GM12874 (cell line): ENCODE results near the gene TRIP11.

ENCODE experiments used
- TF ChIP-seq, protein P1 (sequence below): IDR thresholded peaks from 2 replicates; pipeline ENCODE4 v1.5.1; 2011; ENCODE audit warnings: low read depth, mild to moderate bottlenecking, control low read depth, low read length, moderate library complexity; ENCODE audit not compliant: insufficient read depth

TRIP11 gene

DNA sequence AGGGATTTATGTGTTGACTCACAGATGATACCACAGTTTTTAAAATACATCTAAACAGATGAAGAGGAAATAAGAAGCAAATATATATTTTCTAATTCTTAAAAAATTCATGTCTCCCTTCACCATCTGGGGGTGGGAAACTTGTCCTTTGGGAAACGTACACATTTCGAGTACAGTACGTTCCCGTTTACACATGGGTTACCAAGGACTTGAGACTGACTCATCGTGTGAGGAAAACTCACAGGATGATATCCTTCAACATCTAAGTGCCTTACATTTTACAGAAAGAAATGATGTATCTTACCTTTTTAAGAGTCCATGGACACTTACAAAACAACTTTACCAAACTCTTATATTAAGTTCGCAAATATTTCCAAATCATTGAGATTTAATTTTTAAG lies 76.4 kb downstream of the TRIP11 start:
- TF ChIP-seq, protein P1, sequence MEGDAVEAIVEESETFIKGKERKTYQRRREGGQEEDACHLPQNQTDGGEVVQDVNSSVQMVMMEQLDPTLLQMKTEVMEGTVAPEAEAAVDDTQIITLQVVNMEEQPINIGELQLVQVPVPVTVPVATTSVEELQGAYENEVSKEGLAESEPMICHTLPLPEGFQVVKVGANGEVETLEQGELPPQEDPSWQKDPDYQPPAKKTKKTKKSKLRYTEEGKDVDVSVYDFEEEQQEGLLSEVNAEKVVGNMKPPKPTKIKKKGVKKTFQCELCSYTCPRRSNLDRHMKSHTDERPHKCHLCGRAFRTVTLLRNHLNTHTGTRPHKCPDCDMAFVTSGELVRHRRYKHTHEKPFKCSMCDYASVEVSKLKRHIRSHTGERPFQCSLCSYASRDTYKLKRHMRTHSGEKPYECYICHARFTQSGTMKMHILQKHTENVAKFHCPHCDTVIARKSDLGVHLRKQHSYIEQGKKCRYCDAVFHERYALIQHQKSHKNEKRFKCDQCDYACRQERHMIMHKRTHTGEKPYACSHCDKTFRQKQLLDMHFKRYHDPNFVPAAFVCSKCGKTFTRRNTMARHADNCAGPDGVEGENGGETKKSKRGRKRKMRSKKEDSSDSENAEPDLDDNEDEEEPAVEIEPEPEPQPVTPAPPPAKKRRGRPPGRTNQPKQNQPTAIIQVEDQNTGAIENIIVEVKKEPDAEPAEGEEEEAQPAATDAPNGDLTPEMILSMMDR, result no peak

DNA sequence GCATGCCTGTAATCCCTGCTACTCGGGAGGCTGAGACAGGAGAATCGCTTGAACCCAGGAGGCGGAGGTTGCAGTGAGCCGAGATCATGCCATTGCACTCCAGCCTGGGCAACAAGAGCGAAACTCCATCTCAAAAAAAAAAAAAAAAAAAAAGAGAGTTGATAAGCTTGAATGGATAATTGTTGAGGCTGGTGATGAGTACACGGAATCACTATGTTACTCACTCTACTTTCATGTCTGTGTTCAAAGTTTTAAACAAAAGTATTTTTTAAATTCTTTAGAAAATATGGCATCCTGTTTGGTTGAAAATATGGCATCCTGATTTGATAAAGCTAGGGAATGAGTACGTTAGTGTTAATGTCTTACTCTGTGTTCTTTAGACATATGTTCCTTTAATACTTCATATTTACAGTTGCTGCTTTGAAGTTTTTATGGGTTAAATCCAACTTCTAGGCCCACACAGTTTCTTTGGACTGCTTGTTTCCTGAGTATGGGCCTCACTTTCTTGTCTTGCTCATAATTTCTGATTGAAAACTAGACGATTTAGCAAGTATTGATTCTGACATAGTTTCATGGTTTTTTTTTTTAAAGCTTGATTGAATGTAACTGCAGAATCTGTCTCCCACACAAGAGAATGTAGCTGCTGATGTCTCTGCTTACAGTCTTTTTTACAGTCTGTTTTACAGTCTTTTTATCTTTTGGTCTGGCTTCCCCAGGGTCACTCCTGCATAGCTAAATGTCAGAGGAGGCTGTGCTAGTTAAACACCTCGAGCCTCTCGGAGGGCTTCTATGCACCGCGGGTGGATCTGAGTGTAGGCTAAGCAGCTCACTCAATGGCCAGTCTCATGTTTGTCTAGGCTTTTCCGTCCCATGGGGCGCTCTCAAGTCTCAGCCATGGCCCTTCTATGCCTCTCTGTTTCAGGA lies 78.3 kb downstream of the TRIP11 start:
- TF ChIP-seq, protein P1, result no peak

DNA sequence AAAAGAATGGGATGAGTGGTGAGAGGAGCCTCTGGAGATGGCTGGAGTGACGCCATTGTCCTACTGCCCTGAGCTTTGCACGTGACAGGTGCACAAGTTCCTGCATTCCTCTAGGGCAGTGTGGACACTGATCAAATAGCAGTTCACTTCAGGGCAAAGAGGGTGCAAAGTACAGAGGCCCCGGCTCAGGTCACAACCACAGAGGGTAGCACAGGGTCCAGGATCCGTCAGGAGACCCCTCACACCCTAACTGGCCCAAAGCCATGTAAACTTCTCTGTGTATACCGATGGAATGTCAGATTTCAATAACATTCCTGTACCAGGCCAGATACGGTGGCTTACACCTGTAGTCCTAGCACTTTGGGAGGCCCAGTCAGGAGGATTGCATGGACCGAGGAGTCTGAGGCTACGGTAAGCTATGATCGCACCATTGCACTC lies 82.0 kb downstream of the TRIP11 start:
- TF ChIP-seq, protein P1, result no peak

DNA sequence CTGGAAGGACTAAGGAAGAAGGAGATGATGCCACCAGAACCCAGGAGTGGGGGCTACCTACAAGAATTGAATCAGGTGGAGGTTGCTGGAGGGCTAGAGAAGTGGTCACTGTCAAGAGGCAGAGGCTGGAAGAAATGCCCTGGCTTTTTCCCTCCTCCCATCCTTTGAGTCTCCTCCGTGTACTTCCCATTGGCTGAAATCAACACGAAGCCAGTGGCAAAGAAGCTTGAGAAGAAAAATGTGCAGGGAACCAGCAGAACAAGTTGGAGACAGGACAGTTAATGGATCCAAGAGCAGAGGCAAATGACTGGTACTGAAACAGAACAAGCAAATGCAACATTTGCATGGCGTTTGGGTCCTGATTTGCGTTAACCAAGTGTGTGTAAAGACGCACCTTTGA lies 83.2 kb downstream of the TRIP11 start:
- TF ChIP-seq, protein P1, result no peak

DNA sequence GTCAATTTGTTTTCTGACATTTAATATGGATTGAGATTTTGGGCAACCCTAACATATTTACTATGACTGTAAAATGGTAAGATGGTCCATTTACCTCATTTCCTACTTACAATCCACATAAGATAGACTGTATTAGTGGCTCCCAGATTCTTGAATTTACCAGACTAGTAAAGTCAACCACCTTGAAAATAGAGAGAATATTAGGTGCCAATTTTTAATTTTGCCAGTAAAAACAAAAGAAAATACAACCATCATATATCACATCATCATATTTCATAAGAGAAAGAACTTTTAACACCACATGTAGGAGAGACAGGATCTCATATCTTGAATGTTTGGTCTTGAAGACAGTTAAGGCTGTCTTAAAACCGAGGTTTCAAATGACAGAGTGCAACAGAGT lies 84.7 kb downstream of the TRIP11 start:
- TF ChIP-seq, protein P1, result no peak

DNA sequence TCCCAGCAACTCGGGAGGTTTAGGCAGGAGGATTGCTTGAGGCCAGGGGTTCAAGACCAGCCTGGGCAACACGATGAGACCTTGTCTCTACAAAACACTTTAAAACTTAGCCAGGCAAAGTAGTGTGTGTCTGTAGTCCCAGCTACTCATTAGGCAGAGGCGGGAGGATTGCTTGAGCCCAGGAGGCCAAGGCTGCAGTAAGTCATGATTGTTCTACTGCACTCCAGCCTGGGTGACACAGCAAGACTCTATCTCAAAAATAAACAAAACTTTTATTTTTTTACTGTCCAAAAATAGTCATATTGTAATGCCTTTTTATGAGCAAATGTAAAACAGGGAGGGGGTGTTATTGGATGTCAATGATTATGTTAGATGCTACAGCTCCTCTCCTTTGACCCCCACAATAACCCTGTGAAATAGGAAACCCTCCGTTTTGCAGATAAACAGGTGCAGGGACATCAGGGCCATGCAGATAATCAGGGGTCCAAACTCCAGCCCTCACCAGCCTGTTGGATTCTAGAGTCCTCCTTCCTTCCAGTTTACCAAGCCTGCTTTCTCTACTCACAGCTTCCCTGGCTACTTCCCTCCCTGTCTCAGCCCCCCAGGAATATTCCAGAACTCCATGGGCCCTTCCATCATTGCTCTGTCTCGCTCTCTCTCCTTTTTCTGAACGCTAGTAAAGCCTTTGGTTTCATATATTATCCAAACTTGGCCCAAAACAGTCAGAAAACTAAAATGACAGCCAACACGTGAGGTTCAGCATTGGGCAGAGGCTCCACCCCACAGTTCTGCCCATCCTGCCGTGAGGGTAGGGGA lies 86.5 kb downstream of the TRIP11 start:
- TF ChIP-seq, protein P1, result no peak

DNA sequence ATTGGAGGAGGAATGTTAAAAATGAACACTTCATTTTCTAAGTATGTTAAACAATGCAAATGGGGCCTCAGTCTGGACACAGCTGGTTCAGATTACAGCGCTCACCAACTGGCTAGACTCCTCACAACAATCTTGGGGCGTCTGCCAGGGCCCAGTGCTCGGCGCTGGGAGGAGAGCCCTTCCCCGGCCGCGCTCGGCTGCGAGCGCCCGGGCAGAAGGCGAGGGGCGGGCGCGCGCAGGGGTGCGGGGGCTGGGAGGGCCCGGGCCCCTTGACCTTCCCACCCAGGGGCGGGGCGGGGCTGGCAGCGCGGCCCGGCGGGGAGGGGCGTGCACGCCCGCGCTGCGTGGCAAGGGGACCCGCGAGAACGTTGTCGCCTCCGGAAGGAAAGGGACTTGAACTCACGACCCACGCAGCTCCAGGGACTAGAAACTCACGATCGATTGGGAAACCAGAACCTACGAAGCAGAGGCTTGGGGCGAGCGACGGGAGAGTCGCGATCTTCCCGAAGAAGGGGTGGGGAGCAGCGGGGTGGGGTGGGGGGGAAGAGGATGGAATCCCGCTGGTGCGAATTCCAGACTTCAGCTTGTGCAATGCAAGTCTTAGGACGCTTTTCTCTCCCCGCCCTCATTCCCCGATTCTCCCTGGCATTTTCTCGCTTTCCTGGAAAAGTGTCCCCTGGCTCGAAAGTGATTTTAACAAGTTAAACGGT lies 92.2 kb downstream of the TRIP11 start, which contains the start of gene FBLN5:
Gene FBLN5, minus strand, starts transcription at position 220 of the 710 bp plus-strand sequence. CDS start 465 bp downstream, outside the sequence.
- TF ChIP-seq, protein P1, result no peak
